ENCODE measurements around the gene FAM83E.
"Not testable (repeated sequence)": the region's sequence is repeated elsewhere in the genome, so short reads cannot be mapped to it uniquely, and the experiment has no call there.

FAM83E gene

GRCh38 chr19:48632286-48632685 is 17.4 kb upstream of the FAM83E start:
- in situ Hi-C loops (cut with HindIII; ENCODE audit: low pct_ligation_motif_present, low pct_unique_long_range_greater_than_20kb, low sequenced_read_pairs); DNase-seq: not testable (repeated sequence)

GRCh38 chr19:48631225-48631624 is 16.3 kb upstream of the FAM83E start:
- no peak for DNase-seq
- in situ Hi-C loops (cut with HindIII; ENCODE audit: low pct_ligation_motif_present, low pct_unique_long_range_greater_than_20kb, low sequenced_read_pairs) = no loop called here

GRCh38 chr19:48630296-48631063 is 15.6 kb upstream of the FAM83E start:
- DNase-seq = no peak
- in situ Hi-C loops (cut with HindIII; ENCODE audit: low pct_ligation_motif_present, low pct_unique_long_range_greater_than_20kb, low sequenced_read_pairs) = no loop called here

- no peak for DNase-seq
- in situ Hi-C loops (cut with HindIII; ENCODE audit: low pct_ligation_motif_present, low pct_unique_long_range_greater_than_20kb, low sequenced_read_pairs) = no loop called here
Measured at GRCh38 chr19:48629599-48630295, 14.9 kb upstream of the FAM83E start.

- in situ Hi-C loops (cut with HindIII; ENCODE audit: low pct_ligation_motif_present, low pct_unique_long_range_greater_than_20kb, low sequenced_read_pairs) = no loop called here
Measured at GRCh38 chr19:48629297-48629598, 14.4 kb upstream of the FAM83E start.

GRCh38 chr19:48628486-48629296 is 13.8 kb upstream of the FAM83E start:
- DNase-seq = no peak
- in situ Hi-C loops (cut with HindIII; ENCODE audit: low pct_ligation_motif_present, low pct_unique_long_range_greater_than_20kb, low sequenced_read_pairs) = no loop called here

More at GRCh38 chr19:48629297-48629598, 14.4 kb upstream of the FAM83E start:
- no peak for DNase-seq

- DNase-seq = no peak
- in situ Hi-C loops (cut with HindIII; ENCODE audit: low pct_ligation_motif_present, low pct_unique_long_range_greater_than_20kb, low sequenced_read_pairs) = no loop called here
Measured at GRCh38 chr19:48627865-48628314, 13.0 kb upstream of the FAM83E start.

GRCh38 chr19:48627201-48627864 is 12.5 kb upstream of the FAM83E start:
- peak; percentile 28 for DNase-seq
- in situ Hi-C loops (cut with HindIII; ENCODE audit: low pct_ligation_motif_present, low pct_unique_long_range_greater_than_20kb, low sequenced_read_pairs) = no loop called here

GRCh38 chr19:48625891-48626327 is 11.0 kb upstream of the FAM83E start:
- in situ Hi-C loops (cut with HindIII; ENCODE audit: low pct_ligation_motif_present, low pct_unique_long_range_greater_than_20kb, low sequenced_read_pairs) = no loop called here
- no peak for DNase-seq

- DNase-seq = no peak
- in situ Hi-C loops (cut with HindIII; ENCODE audit: low pct_ligation_motif_present, low pct_unique_long_range_greater_than_20kb, low sequenced_read_pairs) = no loop called here
Measured at GRCh38 chr19:48624791-48625723, 10.2 kb upstream of the FAM83E start.

- in situ Hi-C loops (cut with HindIII; ENCODE audit: low pct_ligation_motif_present, low pct_unique_long_range_greater_than_20kb, low sequenced_read_pairs) = no loop called here
Measured at GRCh38 chr19:48624067-48624594, 9.3 kb upstream of the FAM83E start.

GRCh38 chr19:48623556-48624066 is 8.7 kb upstream of the FAM83E start:
- in situ Hi-C loops (cut with HindIII; ENCODE audit: low pct_ligation_motif_present, low pct_unique_long_range_greater_than_20kb, low sequenced_read_pairs) = no loop called here
- no peak for DNase-seq

More at GRCh38 chr19:48624067-48624594, 9.3 kb upstream of the FAM83E start:
- peak; percentile 94 for DNase-seq

GRCh38 chr19:48619692-48620585 is 5.1 kb upstream of the FAM83E start:
- in situ Hi-C loops (cut with HindIII; ENCODE audit: low pct_ligation_motif_present, low pct_unique_long_range_greater_than_20kb, low sequenced_read_pairs) = no loop called here
- DNase-seq = no peak

- DNase-seq = peak; percentile 98
- in situ Hi-C loops (cut with HindIII; ENCODE audit: low pct_ligation_motif_present, low pct_unique_long_range_greater_than_20kb, low sequenced_read_pairs) = no loop called here
Measured at GRCh38 chr19:48618916-48619691, 4.2 kb upstream of the FAM83E start, which contains the start of the genes RPL18 and SPHK2. Gene RPL18 (minus strand): TSS chr19:48619178. CDS start chr19:48619143, 35 bp downstream. Gene SPHK2 (plus strand): TSS chr19:48619506. CDS start chr19:48620515, 1,009 bp downstream.

GRCh38 chr19:48618278-48618915 is 3.5 kb upstream of the FAM83E start:
- in situ Hi-C loops (cut with HindIII; ENCODE audit: low pct_ligation_motif_present, low pct_unique_long_range_greater_than_20kb, low sequenced_read_pairs) = no loop called here
- DNase-seq = no peak

Data from ACHN (cell line).